ENCODE measurements around the gene ANKRD55.

The ANKRD55 gene

GRCh38 chr5:56172241-56172640 lies 60.9 kb downstream of the ANKRD55 start:
- H3K9me3 ChIP-seq (ENCODE audit: control insufficient read depth, insufficient read depth, low read length): no peaks in the 10 kb centered on the region
- H3K4me3 ChIP-seq (ENCODE audit: low read length): no peak overlapping the region
- DNase-seq (ENCODE audit: low read depth, low spot score): no peak
- H3K27ac ChIP-seq (ENCODE audit: low read length): no peak overlapping the region
- WGBS (ENCODE audit: insufficient coverage, insufficient read length): no CpG with 5 or more reads among the region's 1 CpG
- no peaks in the 10 kb centered on the region for H3K27me3 ChIP-seq (ENCODE audit: control insufficient read depth, insufficient read depth, low read length)
- no peaks in the 10 kb centered on the region for H3K36me3 ChIP-seq (ENCODE audit: control insufficient read depth, insufficient read depth, low read length)
- peaks cover 4% of the 10 kb centered on the region; the same call in 1 of the 2 replicates for H3K4me1 ChIP-seq (ENCODE audit: control insufficient read depth, insufficient read depth, low read length)

- Histone ChIP-seq H3K4me3 (ENCODE audit: low read length) (no peak overlapping the region), H3K4me1 (ENCODE audit: control insufficient read depth, insufficient read depth, low read length) (peaks cover 2% of the 10 kb centered on the region; the same call in 1 of the 2 replicates), H3K27ac (ENCODE audit: low read length) (no peak overlapping the region), H3K9me3 (ENCODE audit: control insufficient read depth, insufficient read depth, low read length) (no peaks in the 10 kb centered on the region), H3K36me3 (ENCODE audit: control insufficient read depth, insufficient read depth, low read length) (no peaks in the 10 kb centered on the region), H3K27me3 (ENCODE audit: control insufficient read depth, insufficient read depth, low read length) (no peaks in the 10 kb centered on the region)
- no CpG with 5 or more reads among the region's 4 CpGs for WGBS (ENCODE audit: insufficient coverage, insufficient read length)
- DNase-seq (ENCODE audit: low read depth, low spot score): no peak
Observed at GRCh38 chr5:56170557-56170956, 62.6 kb downstream of the ANKRD55 start.

- Histone ChIP-seq H3K4me3 (ENCODE audit: low read length) (no peak overlapping the region), H3K36me3 (ENCODE audit: control insufficient read depth, insufficient read depth, low read length) (no peaks in the 10 kb centered on the region), H3K27ac (ENCODE audit: low read length) (no peak overlapping the region), H3K27me3 (ENCODE audit: control insufficient read depth, insufficient read depth, low read length) (no peaks in the 10 kb centered on the region), H3K9me3 (ENCODE audit: control insufficient read depth, insufficient read depth, low read length) (no peaks in the 10 kb centered on the region), H3K4me1 (ENCODE audit: control insufficient read depth, insufficient read depth, low read length) (no peaks in the 10 kb centered on the region; the same call in 1 of the 2 replicates)
- DNase-seq (ENCODE audit: low read depth, low spot score): no peak
Observed at GRCh38 chr5:56169949-56170348, 63.2 kb downstream of the ANKRD55 start.

- DNase-seq (ENCODE audit: low read depth, low spot score): no peak
- Histone ChIP-seq H3K4me3 (ENCODE audit: low read length) (no peak overlapping the region), H3K27me3 (ENCODE audit: control insufficient read depth, insufficient read depth, low read length) (no peaks in the 10 kb centered on the region), H3K9me3 (ENCODE audit: control insufficient read depth, insufficient read depth, low read length) (no peaks in the 10 kb centered on the region), H3K4me1 (ENCODE audit: control insufficient read depth, insufficient read depth, low read length) (no peaks in the 10 kb centered on the region), H3K27ac (ENCODE audit: low read length) (no peak overlapping the region), H3K36me3 (ENCODE audit: control insufficient read depth, insufficient read depth, low read length) (no peaks in the 10 kb centered on the region)
- no CpG with 5 or more reads among the region's 2 CpGs for WGBS (ENCODE audit: insufficient coverage, insufficient read length)
Observed at GRCh38 chr5:56169281-56169680, 63.8 kb downstream of the ANKRD55 start.

GRCh38 chr5:56168066-56168478 lies 65.1 kb downstream of the ANKRD55 start:
- Histone ChIP-seq H3K27ac (ENCODE audit: low read length) (no peak overlapping the region), H3K4me3 (ENCODE audit: low read length) (no peak overlapping the region), H3K4me1 (ENCODE audit: control insufficient read depth, insufficient read depth, low read length) (no peaks in the 10 kb centered on the region), H3K27me3 (ENCODE audit: control insufficient read depth, insufficient read depth, low read length) (no peaks in the 10 kb centered on the region), H3K9me3 (ENCODE audit: control insufficient read depth, insufficient read depth, low read length) (no peaks in the 10 kb centered on the region), H3K36me3 (ENCODE audit: control insufficient read depth, insufficient read depth, low read length) (no peaks in the 10 kb centered on the region)
- WGBS (ENCODE audit: insufficient coverage, insufficient read length): no CpG with 5 or more reads among the region's 8 CpGs
- no peak for DNase-seq (ENCODE audit: low read depth, low spot score)

DNA sequence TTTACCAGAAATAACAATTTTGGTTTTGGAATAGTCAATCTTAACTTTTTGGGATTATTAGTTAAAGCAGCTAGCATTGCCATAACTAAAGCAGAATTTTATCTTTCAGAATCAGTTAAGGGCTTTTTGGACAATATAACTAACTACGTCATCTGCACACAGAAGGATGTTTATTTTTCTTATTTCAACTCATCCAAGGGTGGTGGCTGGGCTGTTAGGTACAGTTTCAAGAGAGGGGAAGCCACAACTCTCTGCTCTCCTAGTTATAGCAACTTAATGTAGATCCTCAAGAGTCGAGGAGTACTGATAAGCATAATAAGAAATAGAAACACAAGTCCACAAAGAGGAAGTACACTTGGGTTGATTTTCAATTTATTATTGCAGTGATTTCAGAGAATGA lies 65.6 kb downstream of the ANKRD55 start:
- Histone ChIP-seq H3K27ac (ENCODE audit: low read length) (no peak overlapping the region), H3K36me3 (ENCODE audit: control insufficient read depth, insufficient read depth, low read length) (no peaks in the 10 kb centered on the region), H3K4me3 (ENCODE audit: low read length) (no peak overlapping the region), H3K9me3 (ENCODE audit: control insufficient read depth, insufficient read depth, low read length) (no peaks in the 10 kb centered on the region), H3K27me3 (ENCODE audit: control insufficient read depth, insufficient read depth, low read length) (no peaks in the 10 kb centered on the region), H3K4me1 (ENCODE audit: control insufficient read depth, insufficient read depth, low read length) (no peaks in the 10 kb centered on the region)
- DNase-seq (ENCODE audit: low read depth, low spot score): no peak
- WGBS (ENCODE audit: insufficient coverage, insufficient read length): no CpG with 5 or more reads among the region's 2 CpGs

GRCh38 chr5:56166671-56167385 lies 66.3 kb downstream of the ANKRD55 start:
- no peak for DNase-seq (ENCODE audit: low read depth, low spot score)

GRCh38 chr5:56164376-56164775 lies 68.8 kb downstream of the ANKRD55 start:
- H3K9me3 ChIP-seq (ENCODE audit: control insufficient read depth, insufficient read depth, low read length): no peaks in the 10 kb centered on the region
- H3K27me3 ChIP-seq (ENCODE audit: control insufficient read depth, insufficient read depth, low read length): no peaks in the 10 kb centered on the region
- DNase-seq (ENCODE audit: low read depth, low spot score): no peak
- no peaks in the 10 kb centered on the region for H3K4me1 ChIP-seq (ENCODE audit: control insufficient read depth, insufficient read depth, low read length)
- no peak overlapping the region for H3K4me3 ChIP-seq (ENCODE audit: low read length)
- WGBS (ENCODE audit: insufficient coverage, insufficient read length): no CpG with 5 or more reads among the region's 3 CpGs
- no peak overlapping the region for H3K27ac ChIP-seq (ENCODE audit: low read length)
- no peaks in the 10 kb centered on the region for H3K36me3 ChIP-seq (ENCODE audit: control insufficient read depth, insufficient read depth, low read length)

More at GRCh38 chr5:56166671-56167385, 66.3 kb downstream of the ANKRD55 start:
- Histone ChIP-seq H3K9me3 (ENCODE audit: control insufficient read depth, insufficient read depth, low read length) (no peaks in the 10 kb centered on the region), H3K36me3 (ENCODE audit: control insufficient read depth, insufficient read depth, low read length) (no peaks in the 10 kb centered on the region), H3K27me3 (ENCODE audit: control insufficient read depth, insufficient read depth, low read length) (no peaks in the 10 kb centered on the region), H3K27ac (ENCODE audit: low read length) (no peak overlapping the region), H3K4me3 (ENCODE audit: low read length) (no peak overlapping the region), H3K4me1 (ENCODE audit: control insufficient read depth, insufficient read depth, low read length) (no peaks in the 10 kb centered on the region)
- no CpG with 5 or more reads among the region's 6 CpGs for WGBS (ENCODE audit: insufficient coverage, insufficient read length)

DNA sequence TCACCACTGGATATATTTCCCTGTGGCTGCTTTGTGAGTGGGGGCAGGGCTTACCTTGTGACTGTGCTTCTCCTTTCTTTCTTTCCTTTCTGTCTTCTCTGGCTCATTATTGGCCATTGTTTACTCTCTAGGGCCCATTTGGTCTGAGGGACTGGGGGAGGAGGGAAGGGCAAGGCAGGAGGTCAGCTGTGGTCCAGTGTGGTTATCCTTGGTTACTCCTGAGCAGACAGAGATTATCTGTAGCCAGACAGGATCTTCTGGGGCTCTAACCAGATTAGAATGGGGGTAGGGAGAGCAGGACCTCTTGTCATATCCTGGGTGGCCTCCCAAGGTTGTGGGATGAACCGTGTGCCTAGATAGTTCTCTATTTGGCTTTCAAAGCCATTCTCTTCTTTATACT lies 71.2 kb downstream of the ANKRD55 start:
- DNase-seq (ENCODE audit: low read depth, low spot score): no peak
- Histone ChIP-seq H3K4me3 (ENCODE audit: low read length) (no peak overlapping the region), H3K9me3 (ENCODE audit: control insufficient read depth, insufficient read depth, low read length) (no peaks in the 10 kb centered on the region), H3K4me1 (ENCODE audit: control insufficient read depth, insufficient read depth, low read length) (no peaks in the 10 kb centered on the region), H3K27me3 (ENCODE audit: control insufficient read depth, insufficient read depth, low read length) (no peaks in the 10 kb centered on the region), H3K36me3 (ENCODE audit: control insufficient read depth, insufficient read depth, low read length) (no peaks in the 10 kb centered on the region), H3K27ac (ENCODE audit: low read length) (no peak overlapping the region)
- WGBS (ENCODE audit: insufficient coverage, insufficient read length): no CpG with 5 or more reads among the region's 1 CpG

- H3K4me3 ChIP-seq (ENCODE audit: low read length): no peak overlapping the region
- no peaks in the 10 kb centered on the region for H3K4me1 ChIP-seq (ENCODE audit: control insufficient read depth, insufficient read depth, low read length)
- H3K36me3 ChIP-seq (ENCODE audit: control insufficient read depth, insufficient read depth, low read length): no peaks in the 10 kb centered on the region
- DNase-seq (ENCODE audit: low read depth, low spot score): no peak
- no peak overlapping the region for H3K27ac ChIP-seq (ENCODE audit: low read length)
- WGBS (ENCODE audit: insufficient coverage, insufficient read length): no CpG with 5 or more reads among the region's 3 CpGs
- no peaks in the 10 kb centered on the region for H3K9me3 ChIP-seq (ENCODE audit: control insufficient read depth, insufficient read depth, low read length)
- no peaks in the 10 kb centered on the region for H3K27me3 ChIP-seq (ENCODE audit: control insufficient read depth, insufficient read depth, low read length)
Observed at GRCh38 chr5:56161439-56161823, 71.7 kb downstream of the ANKRD55 start.

- Histone ChIP-seq H3K36me3 (ENCODE audit: control insufficient read depth, insufficient read depth, low read length) (no peaks in the 10 kb centered on the region), H3K4me1 (ENCODE audit: control insufficient read depth, insufficient read depth, low read length) (no peaks in the 10 kb centered on the region), H3K27me3 (ENCODE audit: control insufficient read depth, insufficient read depth, low read length) (no peaks in the 10 kb centered on the region), H3K27ac (ENCODE audit: low read length) (no peak overlapping the region), H3K4me3 (ENCODE audit: low read length) (no peak overlapping the region), H3K9me3 (ENCODE audit: control insufficient read depth, insufficient read depth, low read length) (no peaks in the 10 kb centered on the region)
- no peak for DNase-seq (ENCODE audit: low read depth, low spot score)
- no CpG with 5 or more reads among the region's 4 CpGs for WGBS (ENCODE audit: insufficient coverage, insufficient read length)
Observed at GRCh38 chr5:56160723-56161438, 72.2 kb downstream of the ANKRD55 start.
